HEK293 (cell line): Measurements from ENCODE around the gene DUOX1.

Experiments
- CTCF ChIA-PET: fragments of 350-600 bp; formaldehyde crosslinking; extraction: SDS; loops from one replicate; lab custom pipeline; 2021; ENCODE audit warnings: antibody characterized with exemption; lab: Yijun Ruan, JAX
- POLR2A ChIA-PET: fragments of 300-600 bp; formaldehyde crosslinking; extraction: SDS; loops from one replicate; lab custom pipeline; 2020; ENCODE audit warnings: antibody characterized with exemption, inconsistent platforms; lab: Yijun Ruan, JAX
- H3K27ac ChIP-seq: fragments of 200-500 bp; sonication (Bioruptor generic); 2 replicates; pipeline ENCODE4 v1.5.1; 2014; ENCODE audit warnings: low read depth, low read length, control low read depth, inconsistent platforms; ENCODE audit errors: extremely low read depth
- H3K36me3 ChIP-seq, 2 experiments: fragments of 200-500 bp in 1 of 2; sonication (Bioruptor generic) in 1 of 2; 1 replicate in 1 of 2; 2 replicates in 1 of 2; pipeline ENCODE4 v1.5.1; 2014 to 2017; ENCODE audit warnings: inconsistent platforms in 2 of 2, low read length in 2 of 2; ENCODE audit not compliant: control insufficient read depth in 2 of 2, insufficient read depth in 1 of 2
- H3K4me1 ChIP-seq: fragments of 200-500 bp; sonication (Bioruptor generic); 2 replicates; pipeline ENCODE4 v1.5.1; 2014; ENCODE audit warnings: mild to moderate bottlenecking, low read length, inconsistent platforms; ENCODE audit not compliant: control insufficient read depth, insufficient read depth
- H3K4me3 ChIP-seq: 2 replicates; pipeline ENCODE4 v1.5.1; 2011; ENCODE audit warnings: low read depth, mild to moderate bottlenecking, control low read depth, low read length, moderate library complexity
- H3K9me3 ChIP-seq: fragments of 200-500 bp; sonication (Bioruptor generic); 2 replicates; pipeline ENCODE4 v1.5.1; 2014; ENCODE audit warnings: low read depth, low read length, inconsistent platforms; ENCODE audit not compliant: control insufficient read depth, insufficient read depth
- BCL11B ChIP-seq: fragments of 450-650 bp; formaldehyde crosslinking; IDR thresholded peaks from 2 replicates; pipeline ENCODE4 v1.5.1; 2016; ENCODE audit warnings: low read depth, missing biosample characterization, missing genetic modification characterization
- KLF16 ChIP-seq: fragments of 450-650 bp; formaldehyde crosslinking; IDR thresholded peaks from 2 replicates; pipeline ENCODE4 v1.5.1; 2017; ENCODE audit warnings: missing biosample characterization, missing genetic modification characterization
- PRDM1 ChIP-seq: fragments of 450-650 bp; formaldehyde crosslinking; IDR thresholded peaks from 2 replicates; pipeline ENCODE4; 2016; ENCODE audit warnings: missing biosample characterization, missing genetic modification characterization
- TRIM28 ChIP-seq: IDR thresholded peaks from 2 replicates; pipeline ENCODE4 v1.6.1; 2011; ENCODE audit warnings: low read length, control low read depth, borderline replicate concordance
- ZEB2 ChIP-seq: fragments of 450-650 bp; formaldehyde crosslinking; IDR thresholded peaks from 2 replicates; pipeline ENCODE4 v1.5.1; 2016; ENCODE audit warnings: missing biosample characterization, missing genetic modification characterization
- ZNF121 ChIP-seq: fragments of 450-650 bp; formaldehyde crosslinking; IDR thresholded peaks from 2 replicates; pipeline ENCODE4 v1.5.1; 2016; ENCODE audit warnings: missing biosample characterization, missing genetic modification characterization
- ZNF169 ChIP-seq: fragments of 450-650 bp; formaldehyde crosslinking; IDR thresholded peaks from 2 replicates; pipeline ENCODE4 v1.5.1; 2016; ENCODE audit warnings: missing biosample characterization, missing genetic modification characterization
- ZNF248 ChIP-seq: fragments of 450-650 bp; formaldehyde crosslinking; IDR thresholded peaks from 2 replicates; pipeline ENCODE4 v1.5.1; 2017; ENCODE audit warnings: missing biosample characterization, missing genetic modification characterization
- ZNF335 ChIP-seq: fragments of 450-650 bp; formaldehyde crosslinking; conservative IDR thresholded peaks from 2 replicates; pipeline ENCODE4 v1.5.1; 2016; ENCODE audit warnings: missing biosample characterization, missing genetic modification characterization
- ZNF521 ChIP-seq: fragments of 450-650 bp; formaldehyde crosslinking; IDR thresholded peaks from 2 replicates; pipeline ENCODE4 v1.5.1; 2017; ENCODE audit warnings: missing biosample characterization, mild to moderate bottlenecking, missing genetic modification characterization
- ZNF658 ChIP-seq: fragments of 450-650 bp; formaldehyde crosslinking; IDR thresholded peaks from 2 replicates; pipeline ENCODE4; 2016; ENCODE audit warnings: missing biosample characterization, missing genetic modification characterization
- ZXDB ChIP-seq: fragments of 450-650 bp; formaldehyde crosslinking; IDR thresholded peaks from 2 replicates; pipeline ENCODE4 v1.5.1; 2016; ENCODE audit warnings: missing biosample characterization, missing genetic modification characterization
- TF ChIP-seq, protein P1 (sequence below): fragments of 450-650 bp; formaldehyde crosslinking; IDR thresholded peaks from 2 replicates; pipeline ENCODE4 v1.5.1; 2016; ENCODE audit warnings: missing biosample characterization, missing genetic modification characterization
- TF ChIP-seq, protein P2 (sequence below): fragments of 450-650 bp; formaldehyde crosslinking; IDR thresholded peaks from 2 replicates; pipeline ENCODE4 v1.5.1; 2017; ENCODE audit warnings: missing biosample characterization, missing genetic modification characterization
- TF ChIP-seq, protein P3 (sequence below): fragments of 450-650 bp; formaldehyde crosslinking; IDR thresholded peaks from 2 replicates; pipeline ENCODE4 v1.5.1; 2016; ENCODE audit warnings: missing biosample characterization, missing genetic modification characterization
- TF ChIP-seq, protein P4 (sequence below): fragments of 450-650 bp; IDR thresholded peaks from 2 replicates; pipeline ENCODE4 v1.5.1; 2018; ENCODE audit warnings: missing biosample characterization, mild to moderate bottlenecking, missing genetic modification characterization
- TF ChIP-seq, protein P5 (sequence below): fragments of 450-650 bp; formaldehyde crosslinking; IDR thresholded peaks from 2 replicates; pipeline ENCODE4 v1.5.1; 2016; ENCODE audit warnings: missing biosample characterization, missing genetic modification characterization, low read depth
- TF ChIP-seq, protein P6 (sequence below): fragments of 450-650 bp; formaldehyde crosslinking; IDR thresholded peaks from 2 replicates; pipeline ENCODE4 v1.5.1; 2016; ENCODE audit warnings: missing biosample characterization, missing genetic modification characterization
- TF ChIP-seq, protein P7 (sequence below): fragments of 450-650 bp; formaldehyde crosslinking; IDR thresholded peaks from 2 replicates; pipeline ENCODE4 v1.5.1; 2016; ENCODE audit warnings: missing biosample characterization, missing genetic modification characterization
- TF ChIP-seq, protein P8 (sequence below): fragments of 450-650 bp; formaldehyde crosslinking; optimal IDR thresholded peaks from 2 replicates; pipeline ENCODE3; 2016; ENCODE audit warnings: missing biosample characterization, mild to moderate bottlenecking, missing genetic modification characterization

DUOX1 gene

DNA sequence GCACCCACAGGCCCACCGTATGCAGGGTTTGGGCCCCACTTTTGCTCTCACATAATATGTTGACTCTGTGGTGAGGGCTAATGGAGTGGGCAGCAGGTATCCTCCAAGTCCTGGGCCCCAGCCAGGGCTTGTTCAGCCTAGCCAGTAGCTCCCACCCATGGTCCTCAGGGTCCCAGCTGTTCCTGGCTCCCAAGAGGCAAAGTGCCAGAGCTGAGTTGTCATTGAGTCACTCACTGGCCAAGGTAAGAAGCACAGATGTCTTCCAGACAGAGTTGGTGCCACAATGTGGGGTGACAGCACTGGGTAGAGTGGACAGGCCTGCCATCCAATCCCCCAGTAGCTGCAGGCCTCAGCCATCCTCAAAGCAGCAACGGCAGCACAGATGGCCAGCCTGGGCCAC lies 53.7 kb downstream of the DUOX1 start:
- H3K36me3 ChIP-seq = no peaks in the 10 kb centered on the region
- no peak overlapping the region for H3K4me3 ChIP-seq
- no peak for TF ChIP-seq TRIM28
- TF ChIP-seq, protein P1, sequence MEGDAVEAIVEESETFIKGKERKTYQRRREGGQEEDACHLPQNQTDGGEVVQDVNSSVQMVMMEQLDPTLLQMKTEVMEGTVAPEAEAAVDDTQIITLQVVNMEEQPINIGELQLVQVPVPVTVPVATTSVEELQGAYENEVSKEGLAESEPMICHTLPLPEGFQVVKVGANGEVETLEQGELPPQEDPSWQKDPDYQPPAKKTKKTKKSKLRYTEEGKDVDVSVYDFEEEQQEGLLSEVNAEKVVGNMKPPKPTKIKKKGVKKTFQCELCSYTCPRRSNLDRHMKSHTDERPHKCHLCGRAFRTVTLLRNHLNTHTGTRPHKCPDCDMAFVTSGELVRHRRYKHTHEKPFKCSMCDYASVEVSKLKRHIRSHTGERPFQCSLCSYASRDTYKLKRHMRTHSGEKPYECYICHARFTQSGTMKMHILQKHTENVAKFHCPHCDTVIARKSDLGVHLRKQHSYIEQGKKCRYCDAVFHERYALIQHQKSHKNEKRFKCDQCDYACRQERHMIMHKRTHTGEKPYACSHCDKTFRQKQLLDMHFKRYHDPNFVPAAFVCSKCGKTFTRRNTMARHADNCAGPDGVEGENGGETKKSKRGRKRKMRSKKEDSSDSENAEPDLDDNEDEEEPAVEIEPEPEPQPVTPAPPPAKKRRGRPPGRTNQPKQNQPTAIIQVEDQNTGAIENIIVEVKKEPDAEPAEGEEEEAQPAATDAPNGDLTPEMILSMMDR (tag by site-specific recombination) = no peak
- TF ChIP-seq, protein P2, sequence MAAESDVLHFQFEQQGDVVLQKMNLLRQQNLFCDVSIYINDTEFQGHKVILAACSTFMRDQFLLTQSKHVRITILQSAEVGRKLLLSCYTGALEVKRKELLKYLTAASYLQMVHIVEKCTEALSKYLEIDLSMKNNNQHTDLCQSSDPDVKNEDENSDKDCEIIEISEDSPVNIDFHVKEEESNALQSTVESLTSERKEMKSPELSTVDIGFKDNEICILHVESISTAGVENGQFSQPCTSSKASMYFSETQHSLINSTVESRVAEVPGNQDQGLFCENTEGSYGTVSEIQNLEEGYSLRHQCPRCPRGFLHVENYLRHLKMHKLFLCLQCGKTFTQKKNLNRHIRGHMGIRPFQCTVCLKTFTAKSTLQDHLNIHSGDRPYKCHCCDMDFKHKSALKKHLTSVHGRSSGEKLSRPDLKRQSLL (tag by site-specific recombination) = no peak
- TF ChIP-seq, protein P3, sequence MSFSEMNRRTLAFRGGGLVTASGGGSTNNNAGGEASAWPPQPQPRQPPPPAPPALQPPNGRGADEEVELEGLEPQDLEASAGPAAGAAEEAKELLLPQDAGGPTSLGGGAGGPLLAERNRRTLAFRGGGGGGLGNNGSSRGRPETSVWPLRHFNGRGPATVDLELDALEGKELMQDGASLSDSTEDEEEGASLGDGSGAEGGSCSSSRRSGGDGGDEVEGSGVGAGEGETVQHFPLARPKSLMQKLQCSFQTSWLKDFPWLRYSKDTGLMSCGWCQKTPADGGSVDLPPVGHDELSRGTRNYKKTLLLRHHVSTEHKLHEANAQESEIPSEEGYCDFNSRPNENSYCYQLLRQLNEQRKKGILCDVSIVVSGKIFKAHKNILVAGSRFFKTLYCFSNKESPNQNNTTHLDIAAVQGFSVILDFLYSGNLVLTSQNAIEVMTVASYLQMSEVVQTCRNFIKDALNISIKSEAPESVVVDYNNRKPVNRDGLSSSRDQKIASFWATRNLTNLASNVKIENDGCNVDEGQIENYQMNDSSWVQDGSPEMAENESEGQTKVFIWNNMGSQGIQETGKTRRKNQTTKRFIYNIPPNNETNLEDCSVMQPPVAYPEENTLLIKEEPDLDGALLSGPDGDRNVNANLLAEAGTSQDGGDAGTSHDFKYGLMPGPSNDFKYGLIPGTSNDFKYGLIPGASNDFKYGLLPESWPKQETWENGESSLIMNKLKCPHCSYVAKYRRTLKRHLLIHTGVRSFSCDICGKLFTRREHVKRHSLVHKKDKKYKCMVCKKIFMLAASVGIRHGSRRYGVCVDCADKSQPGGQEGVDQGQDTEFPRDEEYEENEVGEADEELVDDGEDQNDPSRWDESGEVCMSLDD (tag by site-specific recombination) = no peak
- no peak for TF ChIP-seq KLF16 (tag by site-specific recombination)
- TF ChIP-seq, protein P4, sequence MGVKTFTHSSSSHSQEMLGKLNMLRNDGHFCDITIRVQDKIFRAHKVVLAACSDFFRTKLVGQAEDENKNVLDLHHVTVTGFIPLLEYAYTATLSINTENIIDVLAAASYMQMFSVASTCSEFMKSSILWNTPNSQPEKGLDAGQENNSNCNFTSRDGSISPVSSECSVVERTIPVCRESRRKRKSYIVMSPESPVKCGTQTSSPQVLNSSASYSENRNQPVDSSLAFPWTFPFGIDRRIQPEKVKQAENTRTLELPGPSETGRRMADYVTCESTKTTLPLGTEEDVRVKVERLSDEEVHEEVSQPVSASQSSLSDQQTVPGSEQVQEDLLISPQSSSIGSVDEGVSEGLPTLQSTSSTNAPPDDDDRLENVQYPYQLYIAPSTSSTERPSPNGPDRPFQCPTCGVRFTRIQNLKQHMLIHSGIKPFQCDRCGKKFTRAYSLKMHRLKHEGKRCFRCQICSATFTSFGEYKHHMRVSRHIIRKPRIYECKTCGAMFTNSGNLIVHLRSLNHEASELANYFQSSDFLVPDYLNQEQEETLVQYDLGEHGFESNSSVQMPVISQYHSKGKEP (tag by site-specific recombination) = no peak
- TF ChIP-seq, protein P5, sequence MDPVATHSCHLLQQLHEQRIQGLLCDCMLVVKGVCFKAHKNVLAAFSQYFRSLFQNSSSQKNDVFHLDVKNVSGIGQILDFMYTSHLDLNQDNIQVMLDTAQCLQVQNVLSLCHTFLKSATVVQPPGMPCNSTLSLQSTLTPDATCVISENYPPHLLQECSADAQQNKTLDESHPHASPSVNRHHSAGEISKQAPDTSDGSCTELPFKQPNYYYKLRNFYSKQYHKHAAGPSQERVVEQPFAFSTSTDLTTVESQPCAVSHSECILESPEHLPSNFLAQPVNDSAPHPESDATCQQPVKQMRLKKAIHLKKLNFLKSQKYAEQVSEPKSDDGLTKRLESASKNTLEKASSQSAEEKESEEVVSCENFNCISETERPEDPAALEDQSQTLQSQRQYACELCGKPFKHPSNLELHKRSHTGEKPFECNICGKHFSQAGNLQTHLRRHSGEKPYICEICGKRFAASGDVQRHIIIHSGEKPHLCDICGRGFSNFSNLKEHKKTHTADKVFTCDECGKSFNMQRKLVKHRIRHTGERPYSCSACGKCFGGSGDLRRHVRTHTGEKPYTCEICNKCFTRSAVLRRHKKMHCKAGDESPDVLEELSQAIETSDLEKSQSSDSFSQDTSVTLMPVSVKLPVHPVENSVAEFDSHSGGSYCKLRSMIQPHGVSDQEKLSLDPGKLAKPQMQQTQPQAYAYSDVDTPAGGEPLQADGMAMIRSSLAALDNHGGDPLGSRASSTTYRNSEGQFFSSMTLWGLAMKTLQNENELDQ (tag by site-specific recombination) = no peak
- TF ChIP-seq, protein P6, sequence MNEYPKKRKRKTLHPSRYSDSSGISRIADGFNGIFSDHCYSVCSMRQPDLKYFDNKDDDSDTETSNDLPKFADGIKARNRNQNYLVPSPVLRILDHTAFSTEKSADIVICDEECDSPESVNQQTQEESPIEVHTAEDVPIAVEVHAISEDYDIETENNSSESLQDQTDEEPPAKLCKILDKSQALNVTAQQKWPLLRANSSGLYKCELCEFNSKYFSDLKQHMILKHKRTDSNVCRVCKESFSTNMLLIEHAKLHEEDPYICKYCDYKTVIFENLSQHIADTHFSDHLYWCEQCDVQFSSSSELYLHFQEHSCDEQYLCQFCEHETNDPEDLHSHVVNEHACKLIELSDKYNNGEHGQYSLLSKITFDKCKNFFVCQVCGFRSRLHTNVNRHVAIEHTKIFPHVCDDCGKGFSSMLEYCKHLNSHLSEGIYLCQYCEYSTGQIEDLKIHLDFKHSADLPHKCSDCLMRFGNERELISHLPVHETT (tag by site-specific recombination) = no peak
- TF ChIP-seq ZNF169 (tag by site-specific recombination) = no peak
- no peak for TF ChIP-seq ZNF658 (tag by site-specific recombination)
- TF ChIP-seq PRDM1 = no peak
- no peak for TF ChIP-seq ZEB2 (tag by site-specific recombination)
- no peak for TF ChIP-seq ZNF521 (tag by site-specific recombination)
- TF ChIP-seq ZXDB (tag by site-specific recombination) = no peak
- no peak for TF ChIP-seq ZNF248 (tag by site-specific recombination)
- TF ChIP-seq, protein P7, sequence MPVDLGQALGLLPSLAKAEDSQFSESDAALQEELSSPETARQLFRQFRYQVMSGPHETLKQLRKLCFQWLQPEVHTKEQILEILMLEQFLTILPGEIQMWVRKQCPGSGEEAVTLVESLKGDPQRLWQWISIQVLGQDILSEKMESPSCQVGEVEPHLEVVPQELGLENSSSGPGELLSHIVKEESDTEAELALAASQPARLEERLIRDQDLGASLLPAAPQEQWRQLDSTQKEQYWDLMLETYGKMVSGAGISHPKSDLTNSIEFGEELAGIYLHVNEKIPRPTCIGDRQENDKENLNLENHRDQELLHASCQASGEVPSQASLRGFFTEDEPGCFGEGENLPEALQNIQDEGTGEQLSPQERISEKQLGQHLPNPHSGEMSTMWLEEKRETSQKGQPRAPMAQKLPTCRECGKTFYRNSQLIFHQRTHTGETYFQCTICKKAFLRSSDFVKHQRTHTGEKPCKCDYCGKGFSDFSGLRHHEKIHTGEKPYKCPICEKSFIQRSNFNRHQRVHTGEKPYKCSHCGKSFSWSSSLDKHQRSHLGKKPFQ (tag by site-specific recombination) = no peak
- TF ChIP-seq BCL11B (tag by site-specific recombination) = no peak
- TF ChIP-seq, protein P8, sequence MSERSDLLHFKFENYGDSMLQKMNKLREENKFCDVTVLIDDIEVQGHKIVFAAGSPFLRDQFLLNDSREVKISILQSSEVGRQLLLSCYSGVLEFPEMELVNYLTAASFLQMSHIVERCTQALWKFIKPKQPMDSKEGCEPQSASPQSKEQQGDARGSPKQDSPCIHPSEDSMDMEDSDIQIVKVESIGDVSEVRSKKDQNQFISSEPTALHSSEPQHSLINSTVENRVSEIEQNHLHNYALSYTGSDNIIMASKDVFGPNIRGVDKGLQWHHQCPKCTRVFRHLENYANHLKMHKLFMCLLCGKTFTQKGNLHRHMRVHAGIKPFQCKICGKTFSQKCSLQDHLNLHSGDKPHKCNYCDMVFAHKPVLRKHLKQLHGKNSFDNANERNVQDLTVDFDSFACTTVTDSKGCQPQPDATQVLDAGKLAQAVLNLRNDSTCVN = no peak
- TF ChIP-seq ZNF121 (tag by site-specific recombination) = no peak
- TF ChIP-seq ZNF335 = no peak
- H3K9me3 ChIP-seq = no peaks in the 10 kb centered on the region
- ChIA-PET CTCF (interaction anchor here (2.3 kb wide), 1 partner anchor 16 kb away, joined by 9 read pairs; no protein-coding TSS in a partner anchor), POLR2A (no interaction called here)
- no peak overlapping the region for H3K27ac ChIP-seq
- no peaks in the 10 kb centered on the region; the same call in 1 of the 2 replicates for H3K4me1 ChIP-seq
